OCI-LY3 (cell line): ENCODE measurements around the gene FGGY.

Experiments used
- H2AFZ ChIP-seq: fragments of 200-600, 300-600 bp; shearing (Covaris generic); 2 replicates; pipeline ENCODE4 v1.6.0; 2014; ENCODE audit warnings: antibody characterized with exemption, low read depth, low read length
- H3K27ac ChIP-seq: fragments of 200-600, 300-600 bp; sonication (generic); 2 replicates; pipeline ENCODE4 v1.5.1; 2014; ENCODE audit warnings: mild to moderate bottlenecking, low read length, moderate library complexity, mixed read lengths
- H3K27me3 ChIP-seq: fragments of 200-600, 300-600 bp; sonication (generic); 2 replicates; pipeline ENCODE4 v1.6.1; 2014; ENCODE audit warnings: low read depth, low read length, mixed read lengths
- H3K36me3 ChIP-seq: fragments of 200-600, 300-600 bp; sonication (generic); replicated peaks from 2 replicates; pipeline ENCODE3; 2014; ENCODE audit warnings: low read depth, low read length, mixed read lengths
- H3K4me1 ChIP-seq: fragments of 300-600, 200-600 bp; sonication (generic); 2 replicates; pipeline ENCODE4 v1.6.1; 2014; ENCODE audit warnings: low read length, mixed read lengths
- H3K4me2 ChIP-seq: fragments of 200-600, 300-600 bp; sonication (generic); 2 replicates; pipeline ENCODE4 v1.6.1; 2014; ENCODE audit warnings: low read length, mixed read lengths
- H3K4me3 ChIP-seq: fragments of 300-600, 200-600 bp; sonication (generic); 2 replicates; pipeline ENCODE4 v1.5.1; 2014; ENCODE audit warnings: antibody characterized with exemption, mild to moderate bottlenecking, low read length, moderate library complexity
- H3K79me2 ChIP-seq: fragments of 300-600, 200-600 bp; shearing (Covaris generic); 2 replicates; pipeline ENCODE4 v1.6.1; 2014; ENCODE audit warnings: mild to moderate bottlenecking, low read length, mixed read lengths
- H3K9ac ChIP-seq: fragments of 300-600, 200-600 bp; shearing (Covaris generic); 2 replicates; pipeline ENCODE4 v1.6.0; 2014; ENCODE audit warnings: mild to moderate bottlenecking, low read length, moderate library complexity
- H3K9me3 ChIP-seq: fragments of 200-600, 300-600 bp; shearing (Covaris generic); 2 replicates; pipeline ENCODE4 v1.6.1; 2014; ENCODE audit warnings: low read length, mixed read lengths; ENCODE audit not compliant: insufficient read depth
- H4K20me1 ChIP-seq: fragments of 200-600, 300-600 bp; sonication (generic); 2 replicates; pipeline ENCODE4 v1.6.1; 2016; ENCODE audit warnings: low read length, mixed read lengths; ENCODE audit not compliant: insufficient read depth
- CTCF ChIP-seq: fragments of 200-600, 300-600 bp; sonication (generic); IDR thresholded peaks from 2 replicates; pipeline ENCODE4 v1.5.1; 2014; ENCODE audit warnings: antibody characterized with exemption, low read length, low read depth
- EZH2phosphoT487 ChIP-seq: fragments of 200-600 bp; shearing (Covaris generic); IDR thresholded peaks from 2 replicates; pipeline ENCODE4 v1.6.1; 2018; ENCODE audit warnings: antibody characterized with exemption, mixed run types, low read depth

The FGGY gene

GRCh38 chr1:59442492-59442891 is 145.6 kb downstream of the FGGY start:
- no peaks in the 10 kb centered on the region for H3K27me3 ChIP-seq
- H3K27ac ChIP-seq: no peak overlapping the region
- no peaks in the 10 kb centered on the region for H3K36me3 ChIP-seq
- no peaks in the 10 kb centered on the region for H4K20me1 ChIP-seq
- peaks cover 12% of the 10 kb centered on the region for H3K4me1 ChIP-seq
- no peak overlapping the region for H3K4me2 ChIP-seq
- H3K9ac ChIP-seq: no peak overlapping the region
- no peak overlapping the region for H2AFZ ChIP-seq
- TF ChIP-seq CTCF (no peak), EZH2phosphoT487 (no peak)
- no peak overlapping the region for H3K4me3 ChIP-seq
- H3K9me3 ChIP-seq: no peaks in the 10 kb centered on the region
- H3K79me2 ChIP-seq: no peaks in the 10 kb centered on the region

- TF ChIP-seq CTCF (no peak), EZH2phosphoT487 (no peak)
- peaks cover 4% of the 10 kb centered on the region for H3K4me1 ChIP-seq
Observed at GRCh38 chr1:59443310-59443709, 146.4 kb downstream of the FGGY start.

GRCh38 chr1:59444520-59444919 is 147.6 kb downstream of the FGGY start:
- no peak overlapping the region for H3K4me3 ChIP-seq
- no peak overlapping the region for H2AFZ ChIP-seq
- no peaks in the 10 kb centered on the region for H3K9me3 ChIP-seq
- no peak overlapping the region for H3K9ac ChIP-seq
- H3K4me1 ChIP-seq: no peaks in the 10 kb centered on the region
- H3K27ac ChIP-seq: no peak overlapping the region
- H4K20me1 ChIP-seq: no peaks in the 10 kb centered on the region
- no peaks in the 10 kb centered on the region for H3K27me3 ChIP-seq
- no peaks in the 10 kb centered on the region for H3K36me3 ChIP-seq
- H3K4me2 ChIP-seq: no peak overlapping the region
- TF ChIP-seq EZH2phosphoT487: no peak
- TF ChIP-seq CTCF: no peak
- no peaks in the 10 kb centered on the region for H3K79me2 ChIP-seq

More at GRCh38 chr1:59443310-59443709, 146.4 kb downstream of the FGGY start:
- no peaks in the 10 kb centered on the region for H3K79me2 ChIP-seq
- H4K20me1 ChIP-seq: no peaks in the 10 kb centered on the region
- no peak overlapping the region for H2AFZ ChIP-seq
- H3K27me3 ChIP-seq: no peaks in the 10 kb centered on the region
- H3K9me3 ChIP-seq: no peaks in the 10 kb centered on the region
- H3K27ac ChIP-seq: no peak overlapping the region
- no peak overlapping the region for H3K4me2 ChIP-seq
- no peaks in the 10 kb centered on the region for H3K36me3 ChIP-seq
- no peak overlapping the region for H3K9ac ChIP-seq
- no peak overlapping the region for H3K4me3 ChIP-seq

- H4K20me1 ChIP-seq: no peaks in the 10 kb centered on the region
- H3K27ac ChIP-seq: no peak overlapping the region
- H3K27me3 ChIP-seq: no peaks in the 10 kb centered on the region
- H3K4me2 ChIP-seq: no peak overlapping the region
- H3K36me3 ChIP-seq: no peaks in the 10 kb centered on the region
- TF ChIP-seq CTCF (no peak), EZH2phosphoT487 (no peak)
- no peak overlapping the region for H3K4me3 ChIP-seq
- no peaks in the 10 kb centered on the region for H3K9me3 ChIP-seq
- no peak overlapping the region for H3K9ac ChIP-seq
- H3K79me2 ChIP-seq: no peaks in the 10 kb centered on the region
- H3K4me1 ChIP-seq: no peaks in the 10 kb centered on the region
- H2AFZ ChIP-seq: no peak overlapping the region
Observed at GRCh38 chr1:59445040-59445439, 148.1 kb downstream of the FGGY start.
